PC-3 (cell line): ENCODE data around the gene ZC2HC1B. TPM values are rescaled to one million over a fixed set of nuclear protein-coding genes. Genes with fewer than 3 reads are reported as not detected.

Experiments used
- ATAC-seq: fragments of 200-7000 bp; cut with Tn5 transposase; 2 replicates; pipeline ENCODE4 v1.9.1; 2020; ENCODE audit warnings: mild to moderate bottlenecking, moderate library complexity
- BruUV-seq: library from RNA; stranded (reverse); fragments of 400-500 nt; replicated peaks from 2 replicates; lab custom pipeline; 2021; lab: Mats Ljungman, UMichigan
- CTCF ChIA-PET: fragments of 300-600 bp; sonication (Branson Sonifier 250); formaldehyde crosslinking; loops from one replicate; lab custom pipeline; 2022; ENCODE audit warnings: antibody characterized with exemption; lab: Charles Lee
- POLR2A ChIA-PET: fragments of 300-600 bp; sonication (Branson Sonifier 250); formaldehyde crosslinking; loops from one replicate; lab custom pipeline; 2022; ENCODE audit warnings: antibody characterized with exemption; ENCODE audit not compliant: unreplicated experiment; lab: Charles Lee
- DNase-seq: peaks from one replicate; pipeline ENCODE4 v3.0.0-alpha.2; 2015
- H2AFZ ChIP-seq: fragments of 300-600 bp; sonication (generic); 2 replicates; pipeline ENCODE4 v1.6.0; 2016; ENCODE audit warnings: antibody characterized with exemption, low read length
- H3F3A ChIP-seq: fragments of 300-600 bp; sonication (generic); one replicate; pipeline ENCODE4 v1.6.0; 2017; ENCODE audit warnings: antibody characterized with exemption, low read length, control low read depth, mild to moderate bottlenecking; ENCODE audit not compliant: unreplicated experiment
- H3K27ac ChIP-seq: fragments of 300-600 bp; sonication (generic); 2 replicates; pipeline ENCODE4 v1.5.1; 2016; ENCODE audit warnings: mild to moderate bottlenecking, low read length
- H3K27me3 ChIP-seq: fragments of 300-600 bp; sonication (generic); 2 replicates; pipeline ENCODE4 v1.6.1; 2016; ENCODE audit warnings: low read length, mixed read lengths
- H3K36me3 ChIP-seq: fragments of 300-600 bp; sonication (generic); 2 replicates; pipeline ENCODE4 v1.6.1; 2016; ENCODE audit warnings: low read depth, mixed run types, low read length, mixed read lengths
- H3K4me1 ChIP-seq: fragments of 300-600 bp; sonication (generic); 2 replicates; pipeline ENCODE4 v1.5.1; 2016; ENCODE audit warnings: low read length; ENCODE audit not compliant: insufficient read depth
- H3K4me2 ChIP-seq: fragments of 300-600 bp; sonication (generic); 2 replicates; pipeline ENCODE4 v1.6.0; 2016; ENCODE audit warnings: low read length
- H3K4me3 ChIP-seq: fragments of 300-600 bp; sonication (generic); 2 replicates; pipeline ENCODE4 v1.5.1; 2016; ENCODE audit warnings: mild to moderate bottlenecking, low read length, mixed read lengths
- H3K79me2 ChIP-seq: fragments of 300-600 bp; sonication (generic); 2 replicates; pipeline ENCODE4 v1.6.1; 2017; ENCODE audit warnings: low read length, mixed read lengths
- H3K9ac ChIP-seq: fragments of 300-600 bp; sonication (generic); 2 replicates; pipeline ENCODE4 v1.6.0; 2016; ENCODE audit warnings: mild to moderate bottlenecking, low read length
- H3K9me2 ChIP-seq: fragments of 300-600 bp; sonication (generic); replicated peaks from 2 replicates; pipeline ENCODE4 v1.6.1; 2016; ENCODE audit warnings: mixed run types, low read length, mixed read lengths
- H3K9me3 ChIP-seq: fragments of 300-600 bp; sonication (generic); 2 replicates; pipeline ENCODE4 v1.6.1; 2016; ENCODE audit warnings: low read length, mixed read lengths
- H4K20me1 ChIP-seq: fragments of 300-600 bp; sonication (generic); 2 replicates; pipeline ENCODE4 v1.6.1; 2016; ENCODE audit warnings: low read length, mixed read lengths
- EZH2 ChIP-seq: fragments of 300-600 bp; sonication (generic); IDR thresholded peaks from one replicate; pipeline ENCODE4 v1.6.1; 2017; ENCODE audit warnings: antibody characterized with exemption, mild to moderate bottlenecking, low read length; ENCODE audit not compliant: unreplicated experiment
- EZH2phosphoT487 ChIP-seq: fragments of 300-600 bp; sonication (generic); IDR thresholded peaks from 2 replicates; pipeline ENCODE4 v1.6.1; 2018; ENCODE audit warnings: mild to moderate bottlenecking, antibody characterized with exemption, low read length, borderline replicate concordance
- intact Hi-C: fragments of 100-400 bp; cut with micrococcal nuclease; formaldehyde crosslinking; loops from 2 replicates; pipeline ENCODE4 v1.9.0; 2023
- total RNA-seq: library from RNA; depleted of rRNA; stranded (reverse); fragments of >200 nt; gene quantifications from 2 replicates; pipeline ENCODE4 v1.2.3, GENCODE V29; 2014
- TF ChIP-seq, protein P1 (sequence below): fragments of 300-600 bp; sonication (generic); conservative IDR thresholded peaks from 2 replicates; pipeline ENCODE4 v1.5.1; 2017; ENCODE audit warnings: antibody characterized with exemption, low read depth, mild to moderate bottlenecking, low read length

The ZC2HC1B gene
- total RNA-seq, 1 experiment from 2014 or later, result not detected

DNA sequence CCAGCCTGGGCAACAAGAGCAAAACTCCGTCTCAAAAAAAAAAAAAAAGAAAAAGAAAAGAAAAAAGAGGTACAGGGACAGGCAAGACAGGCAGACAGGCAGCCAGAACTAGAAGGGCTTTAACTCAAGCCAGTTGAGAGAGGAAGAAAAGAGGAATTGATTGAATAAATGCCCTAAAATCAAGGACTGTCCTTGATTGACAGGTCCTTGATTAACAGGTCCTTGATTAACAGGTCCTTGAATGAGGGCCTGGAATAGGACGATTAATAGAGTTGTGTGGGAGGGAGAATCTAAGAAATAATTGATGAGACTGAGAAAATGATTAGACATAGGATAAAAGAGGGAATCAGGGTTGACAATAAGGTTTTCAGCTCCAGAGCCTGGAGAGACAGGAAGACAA lies 36.1 kb downstream of the ZC2HC1B start:
- Histone ChIP-seq H3K9me3 (no peaks in the 10 kb centered on the region), H3K4me2 (no peak overlapping the region), H3K79me2 (no peaks in the 10 kb centered on the region), H3K9ac (no peak overlapping the region), H3K27ac (no peak overlapping the region), H3K36me3 (no peaks in the 10 kb centered on the region), H3F3A (no peaks in the 10 kb centered on the region), H3K4me1 (no peaks in the 10 kb centered on the region), H2AFZ (no peak overlapping the region), H3K9me2 (no peaks in the 10 kb centered on the region), H4K20me1 (no peaks in the 10 kb centered on the region), H3K4me3 (no peak overlapping the region), H3K27me3 (no peaks in the 10 kb centered on the region)
- ATAC-seq (no peak), DNase-seq (no peak)
- no TSS peak for BruUV-seq
- TF ChIP-seq EZH2, result no peak
- TF ChIP-seq, protein P1, sequence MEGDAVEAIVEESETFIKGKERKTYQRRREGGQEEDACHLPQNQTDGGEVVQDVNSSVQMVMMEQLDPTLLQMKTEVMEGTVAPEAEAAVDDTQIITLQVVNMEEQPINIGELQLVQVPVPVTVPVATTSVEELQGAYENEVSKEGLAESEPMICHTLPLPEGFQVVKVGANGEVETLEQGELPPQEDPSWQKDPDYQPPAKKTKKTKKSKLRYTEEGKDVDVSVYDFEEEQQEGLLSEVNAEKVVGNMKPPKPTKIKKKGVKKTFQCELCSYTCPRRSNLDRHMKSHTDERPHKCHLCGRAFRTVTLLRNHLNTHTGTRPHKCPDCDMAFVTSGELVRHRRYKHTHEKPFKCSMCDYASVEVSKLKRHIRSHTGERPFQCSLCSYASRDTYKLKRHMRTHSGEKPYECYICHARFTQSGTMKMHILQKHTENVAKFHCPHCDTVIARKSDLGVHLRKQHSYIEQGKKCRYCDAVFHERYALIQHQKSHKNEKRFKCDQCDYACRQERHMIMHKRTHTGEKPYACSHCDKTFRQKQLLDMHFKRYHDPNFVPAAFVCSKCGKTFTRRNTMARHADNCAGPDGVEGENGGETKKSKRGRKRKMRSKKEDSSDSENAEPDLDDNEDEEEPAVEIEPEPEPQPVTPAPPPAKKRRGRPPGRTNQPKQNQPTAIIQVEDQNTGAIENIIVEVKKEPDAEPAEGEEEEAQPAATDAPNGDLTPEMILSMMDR, result no peak
- TF ChIP-seq EZH2phosphoT487, result no peak
- intact Hi-C loops, result no loop called here
- CTCF ChIA-PET, result no interaction called here
- POLR2A ChIA-PET, result no interaction called here

DNA sequence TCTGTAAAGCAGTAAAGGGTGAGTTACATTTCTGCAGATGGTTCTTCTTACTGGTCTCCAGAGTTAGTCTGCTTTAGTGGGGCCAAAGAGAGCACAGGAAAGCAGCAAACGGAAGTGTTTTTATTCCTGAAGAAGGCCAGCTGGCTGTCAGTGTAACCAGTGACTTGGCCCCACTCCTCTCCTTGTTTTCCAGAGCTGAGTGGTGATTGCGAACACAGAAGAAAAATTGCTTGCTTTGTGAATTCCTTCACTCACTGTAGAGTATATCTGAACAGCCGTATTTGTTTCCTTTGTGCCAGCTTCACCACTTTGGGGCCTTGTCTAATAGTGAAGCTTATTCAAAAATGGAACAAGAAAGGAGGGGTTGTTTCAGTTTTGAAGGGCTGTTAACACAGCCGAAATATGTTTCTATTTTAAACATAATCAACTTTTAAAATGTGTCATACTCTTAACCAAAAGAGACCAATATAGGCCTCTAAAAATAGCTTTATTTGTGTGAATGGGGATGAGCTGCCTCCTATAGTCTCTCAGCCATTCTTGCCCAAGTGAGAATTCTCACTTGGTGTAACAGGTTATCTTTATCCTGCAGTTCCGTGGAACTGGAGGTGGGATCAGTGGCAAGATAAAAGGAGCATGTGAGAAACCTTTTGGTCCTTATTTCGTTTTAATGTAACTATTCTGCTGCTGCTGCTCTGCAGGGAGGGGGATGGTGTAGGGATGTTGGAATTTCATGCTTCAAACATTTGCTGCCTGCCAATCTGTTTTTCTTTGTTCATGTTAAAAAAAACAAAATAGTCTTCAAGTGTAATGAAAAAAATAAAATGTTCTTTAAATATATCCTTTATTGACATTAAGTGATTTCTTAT lies 37.8 kb downstream of the ZC2HC1B start:
- TF ChIP-seq EZH2phosphoT487 (no peak), EZH2 (no peak)
- TF ChIP-seq, protein P1, result no peak
- POLR2A ChIA-PET, result no interaction called here
- no peaks in the 10 kb centered on the region for H3K9me3 ChIP-seq
- H3K4me3 ChIP-seq, result no peak overlapping the region
- no peaks in the 10 kb centered on the region for H3F3A ChIP-seq
- H3K79me2 ChIP-seq, result no peaks in the 10 kb centered on the region
- no peaks in the 10 kb centered on the region for H3K27me3 ChIP-seq
- no peak overlapping the region for H3K4me2 ChIP-seq
- H3K36me3 ChIP-seq, result no peaks in the 10 kb centered on the region
- CTCF ChIA-PET, result interaction anchor here (0.7 kb wide), 1 partner anchor 38 kb away, joined by 4 read pairs; no protein-coding TSS in a partner anchor
- H3K4me1 ChIP-seq, result no peaks in the 10 kb centered on the region
- no peak overlapping the region for H3K27ac ChIP-seq
- H3K9ac ChIP-seq, result no peak overlapping the region
- H4K20me1 ChIP-seq, result no peaks in the 10 kb centered on the region
- intact Hi-C loops, result no loop called here
- H3K9me2 ChIP-seq, result no peaks in the 10 kb centered on the region
- DNase-seq, result no peak
- no TSS peak for BruUV-seq
- ATAC-seq, result no peak
- no peak overlapping the region for H2AFZ ChIP-seq

DNA sequence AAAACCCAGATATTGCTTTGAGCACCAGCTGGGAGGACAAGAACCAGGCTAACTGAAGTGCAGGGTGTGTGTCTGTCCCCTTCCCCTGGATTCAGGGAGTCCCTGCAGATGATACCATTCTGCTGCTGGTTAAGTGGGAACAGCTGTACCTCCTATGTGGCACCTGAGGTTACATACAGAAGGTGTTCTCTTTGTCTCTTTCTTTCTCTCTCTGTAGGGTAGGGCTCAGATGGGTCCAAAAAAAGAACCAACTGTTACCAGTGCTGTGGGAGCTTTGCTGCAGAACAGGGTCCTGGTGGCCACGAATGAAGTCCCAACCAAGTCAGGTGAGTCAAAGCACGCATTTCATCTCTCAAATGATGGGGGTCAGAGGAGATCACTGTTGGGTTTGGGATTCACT lies 38.6 kb downstream of the ZC2HC1B start:
- H2AFZ ChIP-seq, result no peak overlapping the region
- H3K9me2 ChIP-seq, result no peaks in the 10 kb centered on the region
- no peak overlapping the region for H3K27ac ChIP-seq
- no peaks in the 10 kb centered on the region for H3K4me1 ChIP-seq
- BruUV-seq, result no TSS peak
- no peaks in the 10 kb centered on the region for H4K20me1 ChIP-seq
- no peak overlapping the region for H3K4me3 ChIP-seq
- TF ChIP-seq EZH2phosphoT487 (no peak), EZH2 (no peak)
- TF ChIP-seq, protein P1, result no peak
- no peak overlapping the region for H3K9ac ChIP-seq
- no peak overlapping the region for H3K4me2 ChIP-seq
- ATAC-seq, result no peak
- no peak for DNase-seq
- intact Hi-C loops, result no loop called here
- POLR2A ChIA-PET, result no interaction called here
- no peaks in the 10 kb centered on the region for H3K9me3 ChIP-seq
- CTCF ChIA-PET, result interaction anchor here (0.7 kb wide), 1 partner anchor 37 kb away, joined by 4 read pairs; no protein-coding TSS in a partner anchor
- no peaks in the 10 kb centered on the region for H3F3A ChIP-seq
- no peaks in the 10 kb centered on the region for H3K79me2 ChIP-seq
- no peaks in the 10 kb centered on the region for H3K36me3 ChIP-seq
- H3K27me3 ChIP-seq, result no peaks in the 10 kb centered on the region
